Stimulated activated CD4-positive, alpha-beta T cell treated with anti-CD3 and anti-CD28 coated beads, Interleukin-4, amount 100 ng/mL, for 48 hours (primary cell): Measurements from ENCODE around the gene KIF17.

Experiments
- DNase-seq, 2 donors: peaks; one replicate each; pipeline ENCODE4 v3.0.0-alpha.2; 2020; ENCODE audit warnings: low read depth in 2 of 2

The KIF17 gene

DNA sequence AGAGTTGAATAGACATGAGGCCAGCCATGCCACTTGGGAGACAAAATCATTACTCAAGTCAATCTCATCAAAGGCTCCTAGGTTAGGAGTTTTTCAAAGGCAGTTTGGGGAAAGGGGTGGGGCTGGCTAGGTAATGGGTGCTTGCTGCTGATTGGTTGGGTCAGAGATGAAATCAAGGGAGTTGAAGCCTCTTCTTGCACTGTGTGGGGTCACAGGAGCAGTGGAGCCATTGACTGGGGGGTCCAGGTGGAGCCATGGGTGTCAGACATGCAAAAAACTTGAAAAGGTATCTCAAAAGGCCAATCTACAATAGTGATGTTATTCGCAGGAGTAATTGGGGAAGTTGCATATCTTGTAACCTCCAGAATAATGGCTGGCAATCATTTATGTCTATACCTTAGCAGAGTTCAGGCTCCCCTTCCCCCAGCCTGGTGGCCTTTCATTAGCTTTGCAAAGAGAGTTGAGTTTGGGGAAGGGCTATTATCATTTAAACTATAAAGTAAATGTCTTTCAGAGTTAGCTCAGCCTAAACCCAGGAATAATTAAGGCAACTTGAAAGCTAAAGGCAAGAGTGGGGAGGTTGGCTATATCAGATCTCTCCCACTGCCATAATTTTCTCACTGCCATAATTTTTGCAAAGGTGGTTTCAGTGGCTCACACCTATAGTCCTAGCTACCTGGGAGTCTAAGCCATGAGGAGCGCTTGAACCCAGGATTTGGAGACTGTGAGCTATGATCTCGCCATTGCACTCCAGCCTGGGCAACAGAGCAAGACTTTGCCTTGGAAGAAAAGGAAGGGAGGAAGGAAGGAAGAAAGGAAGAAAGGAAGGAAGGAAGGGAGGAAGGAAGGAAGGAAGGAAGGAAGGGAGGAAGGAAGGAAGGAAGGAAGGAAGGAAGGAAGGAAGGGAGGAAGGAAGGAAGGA is 92.4 kb downstream of the KIF17 start:
- DNase-seq: no peak

DNA sequence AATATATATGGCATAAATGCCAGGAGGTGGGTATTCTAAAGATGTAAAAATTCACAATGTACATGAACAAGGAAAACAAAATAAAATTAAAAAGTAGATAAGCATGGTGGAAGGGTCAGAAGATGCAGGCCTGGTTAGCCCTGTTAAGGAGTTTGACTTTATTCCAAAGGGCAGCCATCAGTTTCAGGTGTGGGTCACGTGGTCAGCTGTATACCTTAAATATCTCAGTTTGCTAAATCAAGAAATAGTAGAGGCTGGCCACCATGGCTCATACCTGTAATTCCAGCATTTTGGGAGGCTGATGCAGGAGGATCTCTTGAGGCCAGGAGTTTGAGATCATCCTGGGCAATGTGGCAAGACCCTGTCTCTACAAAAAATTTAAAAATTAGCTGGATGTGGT is 93.1 kb downstream of the KIF17 start:
- no peak for DNase-seq

DNA sequence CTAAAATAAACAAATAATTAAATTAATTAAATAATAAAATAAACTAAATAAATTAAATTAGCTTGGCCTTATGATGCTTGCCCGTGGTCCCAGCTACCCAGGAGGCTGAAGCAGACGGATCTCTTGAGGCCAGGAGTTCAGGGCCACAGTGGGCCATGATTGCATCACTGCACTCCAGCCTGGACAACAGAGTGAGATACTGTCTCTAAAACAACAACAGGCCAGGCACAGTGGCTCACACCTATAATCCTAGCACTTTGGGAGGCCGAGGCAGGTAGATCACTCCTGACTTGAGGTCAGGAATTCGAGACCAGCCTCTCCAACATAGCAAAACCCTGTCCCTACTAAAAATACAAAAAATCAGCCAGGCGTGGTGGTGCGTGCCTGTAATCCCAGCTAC is 96.8 kb downstream of the KIF17 start:
- no peak for DNase-seq

- no peak for DNase-seq
These were observed 97.8 kb downstream of the KIF17 start for GRCh38 chr1:20619999-20620398.

DNA sequence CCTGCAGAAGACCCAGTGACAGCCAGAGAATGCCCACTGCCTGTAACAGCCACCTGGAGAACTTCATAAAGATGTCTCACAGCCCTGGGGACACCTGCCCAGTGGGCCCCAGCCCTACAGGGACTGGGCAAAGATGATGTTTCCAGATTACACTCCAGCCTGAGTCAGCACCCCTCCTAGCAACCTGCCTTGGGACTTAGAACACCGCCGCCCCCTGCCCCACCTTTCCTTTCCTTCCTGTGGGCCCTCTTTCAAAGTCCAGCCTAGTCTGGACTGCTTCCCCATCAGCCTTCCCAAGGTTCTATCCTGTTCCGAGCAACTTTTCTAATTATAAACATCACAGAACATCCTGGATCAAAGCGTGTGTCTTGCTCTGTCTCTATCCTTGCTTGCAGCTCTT is 99.3 kb downstream of the KIF17 start:
- no peak for DNase-seq

- no peak for DNase-seq
These were observed 100.8 kb downstream of the KIF17 start for GRCh38 chr1:20616847-20617487.

DNA sequence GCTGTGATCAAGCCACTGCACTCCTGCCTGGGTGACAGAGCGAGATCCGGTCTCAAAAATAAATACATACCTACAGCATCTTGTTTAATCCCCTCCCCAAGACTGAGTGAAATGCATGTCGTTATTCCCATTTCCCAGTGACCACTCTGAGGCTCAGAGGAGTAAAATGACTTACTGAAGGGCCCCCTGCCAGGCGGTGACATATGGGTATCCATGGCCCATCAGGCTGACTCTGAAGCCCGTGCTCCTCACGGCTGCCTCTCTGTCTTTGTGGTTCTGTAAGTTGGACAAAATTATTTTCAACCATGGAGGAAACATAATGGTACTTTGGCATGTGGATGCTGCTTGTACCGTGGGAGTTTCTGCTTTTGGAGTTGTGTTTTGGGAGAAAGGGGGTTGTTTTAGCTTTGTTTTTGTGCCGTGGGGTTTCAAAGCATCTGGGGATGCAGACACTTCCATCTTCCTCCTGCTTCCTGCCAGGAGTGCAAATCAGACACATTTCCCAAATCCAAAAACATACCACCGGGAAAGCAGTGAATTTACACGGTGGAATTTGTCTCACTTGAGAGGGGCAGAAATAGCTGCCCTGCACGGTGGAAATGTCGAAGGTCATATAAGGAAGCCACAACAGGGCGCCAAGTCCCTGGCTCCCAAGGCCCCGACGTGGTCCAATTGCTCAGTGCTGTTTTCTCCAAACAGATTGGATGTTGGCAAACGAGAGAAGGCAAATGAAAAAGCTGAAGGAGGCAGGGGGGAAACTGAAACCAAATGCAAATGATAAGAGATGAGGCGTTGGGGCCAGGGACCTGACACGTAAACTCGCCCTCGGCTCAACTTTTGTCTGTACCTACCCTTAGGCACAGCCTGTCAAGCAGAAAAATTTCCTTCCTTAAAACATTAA is 101.6 kb downstream of the KIF17 start:
- peak in 1 of 2 donors; percentile 1 for DNase-seq

DNA sequence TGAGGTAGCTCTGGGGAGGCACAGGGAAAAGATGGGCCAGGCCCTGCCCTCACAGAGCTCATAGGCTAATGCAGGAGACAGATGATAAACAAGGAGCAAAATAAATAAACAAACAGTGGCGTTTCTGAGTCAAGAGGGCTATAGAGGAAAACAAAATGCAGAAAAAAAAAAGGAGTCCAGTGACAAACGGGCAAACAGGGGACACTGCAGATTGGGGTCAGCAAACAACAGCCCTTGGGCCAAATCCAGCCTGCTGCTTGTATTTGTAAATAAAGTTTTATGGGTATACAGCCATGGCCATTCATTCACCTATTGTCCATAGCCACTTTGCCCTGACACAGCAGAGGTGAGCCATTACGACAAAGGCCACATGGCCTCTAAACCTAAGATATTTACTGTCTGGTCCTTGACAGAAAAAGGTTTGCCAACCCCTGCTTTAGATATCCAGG is 103.7 kb downstream of the KIF17 start:
- DNase-seq: no peak
